Measurements from ENCODE around the gene REM1.

REM1 gene

DNA sequence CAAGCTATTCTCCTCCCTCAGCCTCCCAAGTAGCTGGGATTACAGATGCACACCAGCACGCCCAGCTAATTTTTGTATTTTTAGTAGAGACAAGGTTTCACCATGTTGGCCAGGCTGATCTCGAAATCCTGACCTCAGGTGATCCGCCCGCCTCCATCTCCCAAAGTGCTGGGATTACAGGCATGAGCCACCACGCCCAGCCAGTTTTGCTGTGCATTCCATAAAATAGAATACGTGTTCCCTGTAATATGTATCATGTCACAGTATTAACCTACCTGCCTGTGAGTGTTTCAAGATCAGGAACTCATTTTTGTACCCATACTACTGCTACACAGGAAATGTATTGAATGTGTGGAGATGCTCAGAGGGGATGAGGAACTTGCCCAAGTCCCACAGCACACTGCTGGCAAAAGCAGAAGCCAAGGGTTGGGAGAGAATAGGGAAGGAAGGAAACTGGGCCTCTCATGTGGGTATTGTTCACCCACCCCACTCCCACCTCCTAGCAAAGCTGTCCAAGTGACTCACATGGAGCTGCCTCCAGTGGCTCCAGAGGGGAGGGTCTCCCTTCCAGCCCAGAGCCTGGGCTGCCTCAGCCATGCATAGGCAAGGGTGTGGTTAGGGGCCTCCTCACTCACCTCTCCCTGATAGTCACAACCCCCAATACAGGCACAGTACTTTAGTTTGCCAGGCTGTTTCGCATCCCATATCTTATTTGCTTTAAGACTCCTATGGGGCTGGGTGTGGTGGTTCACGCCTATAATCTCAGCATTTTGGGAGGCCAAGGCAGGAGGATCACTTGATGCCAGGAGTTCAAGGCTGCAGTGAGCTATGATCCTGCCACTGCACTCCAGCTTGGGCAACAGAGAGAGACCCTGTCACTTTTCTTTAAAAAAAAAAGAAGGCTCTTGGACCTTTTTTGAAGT lies 48.5 kb downstream of the REM1 start:
- no peak for DNase-seq

- no peak for DNase-seq
These were observed 52.2 kb downstream of the REM1 start for GRCh38 chr20:31527266-31527665.
